Measurements from ENCODE around the gene TBC1D22A.

The TBC1D22A gene

GRCh38 chr22:47206666-47207218 is 444.3 kb downstream of the TBC1D22A start:
- no peak for DNase-seq (ENCODE audit: low read depth in 1 of 2, low spot score in 1 of 2)

DNA sequence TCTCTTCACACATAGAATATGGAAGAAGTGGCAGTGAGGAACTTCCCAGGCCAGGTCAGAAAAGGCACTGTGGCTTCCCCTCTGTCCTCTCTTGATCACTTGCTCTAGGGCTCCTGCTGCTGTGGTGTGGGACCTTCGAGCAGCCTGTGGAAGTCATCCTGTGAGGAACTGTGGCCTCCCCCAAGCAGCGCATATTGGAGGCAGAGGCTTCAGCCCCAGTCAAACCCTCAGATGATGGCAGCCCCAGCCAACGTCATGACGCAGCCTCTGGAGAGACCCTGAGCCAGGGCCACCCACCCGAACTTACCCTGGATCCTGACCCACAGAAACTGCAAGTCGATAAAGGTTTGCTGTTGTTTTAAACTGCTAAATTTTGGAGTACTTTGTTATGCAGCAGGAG is 444.9 kb downstream of the TBC1D22A start:
- no peak for DNase-seq (ENCODE audit: low read depth in 1 of 2, low spot score in 1 of 2)

- no peak for DNase-seq (ENCODE audit: low read depth in 1 of 2, low spot score in 1 of 2)
Measured at GRCh38 chr22:47207846-47208554, 445.6 kb downstream of the TBC1D22A start.

DNA sequence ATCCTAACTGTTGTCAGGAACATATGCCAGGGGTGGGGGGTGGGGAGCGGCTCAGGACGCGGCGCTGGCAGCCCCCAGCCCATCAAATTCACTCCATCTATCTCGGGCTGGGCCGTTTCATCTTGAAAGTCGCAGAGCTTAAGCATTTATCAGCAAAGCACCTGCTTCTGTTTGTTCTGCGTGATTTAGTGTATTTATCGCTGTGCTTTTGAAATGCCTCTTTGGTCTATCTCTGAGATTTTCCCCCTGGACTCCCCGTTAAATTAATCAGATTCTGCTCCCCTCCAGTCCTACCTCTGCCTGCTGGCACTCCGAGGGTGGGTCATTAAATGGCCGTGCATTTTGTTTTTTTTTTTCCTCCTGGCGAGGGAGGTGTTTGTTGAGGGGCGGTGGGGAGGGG is 446.2 kb downstream of the TBC1D22A start:
- DNase-seq (ENCODE audit: low read depth in 1 of 2, low spot score in 1 of 2) = no peak

DNA sequence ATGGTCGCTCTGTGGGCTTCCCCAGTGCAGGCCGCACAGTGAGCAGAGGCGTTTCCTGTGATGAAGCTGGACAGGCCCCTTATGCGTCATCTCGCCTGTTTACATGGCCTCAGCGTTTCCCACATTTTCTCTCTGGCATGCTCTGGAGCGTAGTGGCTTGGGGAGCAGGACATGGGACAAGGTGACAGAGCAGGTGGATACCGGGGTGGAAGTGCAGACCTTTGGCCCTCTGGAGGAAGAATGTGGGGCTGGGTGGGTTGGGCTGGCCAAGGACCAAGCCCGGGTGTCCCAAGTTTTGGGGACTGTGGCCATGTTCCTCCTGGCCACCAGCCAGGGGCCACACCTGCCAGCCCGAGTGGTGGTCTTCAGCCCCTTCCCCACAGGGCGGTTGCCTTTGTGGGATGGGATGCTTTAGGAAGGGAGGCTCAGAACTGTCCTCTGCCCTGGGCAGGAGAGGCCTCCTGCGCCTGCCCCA is 446.6 kb downstream of the TBC1D22A start:
- no peak for DNase-seq (ENCODE audit: low read depth in 1 of 2, low spot score in 1 of 2)

DNA sequence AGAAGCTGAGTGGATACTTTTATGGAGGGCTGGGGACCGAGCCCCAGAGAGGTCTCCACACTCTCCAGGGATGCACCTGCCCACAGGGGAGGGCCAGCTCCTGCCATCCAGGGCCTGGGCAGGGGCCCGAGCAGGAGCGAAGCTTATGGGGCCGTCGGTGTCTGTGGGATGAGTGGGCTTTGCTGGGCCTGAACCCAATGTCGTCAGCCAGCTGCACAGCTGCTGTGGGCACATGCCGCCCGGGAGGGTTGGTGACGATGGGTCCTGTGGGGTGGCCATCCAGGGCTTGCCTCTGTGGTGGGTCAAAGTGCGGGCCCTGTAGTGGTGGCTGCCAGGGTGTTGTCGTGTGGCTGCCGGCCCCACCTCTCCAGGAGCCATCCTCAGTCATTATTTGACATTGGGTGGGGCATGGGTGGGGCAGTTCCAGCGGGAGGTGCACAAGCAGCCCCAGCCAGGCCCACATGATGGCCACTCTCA is 447.1 kb downstream of the TBC1D22A start:
- no peak for DNase-seq (ENCODE audit: low read depth in 1 of 2, low spot score in 1 of 2)

DNA sequence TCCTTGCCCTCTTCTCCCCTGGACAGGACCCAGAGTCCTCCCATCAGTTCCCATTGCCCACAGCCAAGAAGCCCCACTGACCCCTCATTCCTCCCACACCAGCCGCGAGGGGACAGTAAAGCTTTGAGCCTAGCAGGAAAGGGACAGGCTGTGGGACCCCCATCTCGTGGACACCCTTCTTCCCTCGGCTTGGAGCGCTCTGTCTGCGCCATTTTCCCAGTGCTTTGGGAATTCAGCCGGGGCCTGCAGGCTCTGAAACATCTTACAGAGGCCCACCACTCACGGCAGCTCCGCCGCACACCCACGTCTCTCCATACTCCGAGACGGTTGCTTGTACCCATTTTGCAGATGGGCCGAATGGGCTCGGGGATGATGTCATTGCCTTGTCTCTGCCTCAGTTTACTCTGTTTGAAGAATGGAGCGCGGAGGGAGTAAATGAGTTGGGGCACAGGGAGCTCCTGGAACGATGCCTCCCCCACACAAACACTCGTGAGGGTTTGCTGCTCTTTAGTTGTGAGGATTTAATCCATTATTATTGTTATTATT is 447.7 kb downstream of the TBC1D22A start:
- no peak for DNase-seq (ENCODE audit: low read depth in 1 of 2, low spot score in 1 of 2)

- no peak for DNase-seq (ENCODE audit: low read depth in 1 of 2, low spot score in 1 of 2)
Measured at GRCh38 chr22:47210686-47211085, 448.2 kb downstream of the TBC1D22A start.

- DNase-seq (ENCODE audit: low read depth in 1 of 2, low spot score in 1 of 2) = no peak
Measured at GRCh38 chr22:47213571-47214230, 451.3 kb downstream of the TBC1D22A start.

DNA sequence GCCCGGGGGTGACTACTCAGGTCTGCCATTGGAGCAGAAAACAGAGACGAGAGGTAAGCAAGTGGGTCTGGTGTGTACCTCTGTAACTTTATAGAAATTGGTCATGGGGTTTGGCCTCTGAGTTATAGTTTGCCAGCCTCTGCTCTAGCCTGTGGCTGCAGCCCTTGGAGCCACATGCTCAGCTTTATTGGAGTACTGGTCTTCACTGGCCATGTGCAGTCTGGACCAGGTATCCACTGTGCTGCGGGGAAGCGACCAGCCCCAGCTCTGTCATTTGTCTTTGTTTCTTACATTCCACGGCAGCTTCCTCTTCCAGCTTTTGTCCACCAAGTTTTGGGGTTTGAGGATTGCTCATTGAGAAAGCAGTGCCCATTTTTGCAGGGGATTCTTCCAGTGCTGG is 453.4 kb downstream of the TBC1D22A start:
- DNase-seq (ENCODE audit: low read depth in 1 of 2, low spot score in 1 of 2) = no peak

GRCh38 chr22:47218671-47219070 is 456.2 kb downstream of the TBC1D22A start:
- no peak for DNase-seq (ENCODE audit: low read depth in 1 of 2, low spot score in 1 of 2)

DNA sequence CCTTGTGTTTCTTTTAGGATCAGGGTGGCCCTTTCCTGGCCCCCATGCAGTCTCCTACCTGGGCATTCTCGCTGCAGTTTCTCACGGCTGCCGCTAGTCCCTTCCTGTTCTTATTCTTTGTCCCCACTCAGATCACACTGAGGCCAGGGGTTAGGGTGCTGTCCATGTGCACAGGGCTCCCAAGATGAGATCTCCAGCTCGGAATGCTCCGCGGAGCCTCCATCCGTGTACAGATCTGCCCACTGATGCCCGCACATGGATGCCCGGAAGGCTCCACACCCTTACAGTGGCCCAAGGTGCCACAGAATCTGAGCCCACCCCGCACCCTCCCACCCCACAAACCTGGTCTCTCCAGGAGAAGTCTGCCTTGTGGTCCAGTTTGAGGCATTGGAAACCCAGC is 457.3 kb downstream of the TBC1D22A start:
- no peak for DNase-seq (ENCODE audit: low read depth in 1 of 2, low spot score in 1 of 2)

- no peak for DNase-seq (ENCODE audit: low read depth in 1 of 2, low spot score in 1 of 2)
Measured at GRCh38 chr22:47220752-47221151, 458.3 kb downstream of the TBC1D22A start.

DNA sequence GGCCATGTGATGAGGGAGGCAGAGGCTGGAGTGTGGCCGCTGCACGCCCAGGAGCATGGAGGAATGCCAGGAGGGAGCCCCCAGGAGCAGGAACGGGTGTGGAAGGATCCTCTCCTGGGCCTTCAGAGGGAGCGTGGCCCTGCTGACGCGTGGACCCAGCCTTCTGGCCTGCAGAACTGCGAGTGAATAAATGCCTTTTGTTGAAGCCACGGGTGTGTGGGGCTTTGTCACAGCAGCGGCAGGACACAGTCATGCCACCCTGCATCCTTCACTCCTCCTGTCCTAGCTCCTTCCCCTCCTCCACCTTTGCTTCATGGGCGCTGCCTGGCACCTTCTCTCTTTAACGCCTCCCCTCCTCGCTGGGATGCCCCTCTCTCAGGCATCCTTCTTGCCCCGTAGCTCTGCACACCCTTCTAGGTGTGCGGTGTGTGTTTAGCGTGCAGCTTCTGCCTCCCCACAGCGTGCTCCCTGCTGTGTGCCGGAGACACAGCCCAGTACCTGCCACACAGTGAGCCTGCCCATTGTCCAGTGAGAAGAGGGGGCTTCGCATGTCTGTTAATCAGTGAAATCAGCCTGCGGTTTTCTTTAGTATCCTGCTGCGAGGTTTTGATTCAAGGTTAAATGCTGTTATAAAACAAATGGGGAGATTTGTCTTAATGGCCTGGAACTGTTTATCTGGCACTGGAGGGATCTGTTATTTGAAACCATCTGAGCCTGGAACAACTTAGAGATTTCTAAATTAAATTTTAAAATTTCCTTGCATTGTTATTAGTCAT is 459.6 kb downstream of the TBC1D22A start:
- DNase-seq (ENCODE audit: low read depth in 1 of 2, low spot score in 1 of 2) = no peak
